H1 (cell line): ENCODE results near the gene MAGEA6. TPM values are rescaled to one million over a fixed set of nuclear protein-coding genes. Genes with fewer than 3 reads are reported as not detected.
"Not testable (repeated sequence)": the region's sequence is repeated elsewhere in the genome, so short reads cannot be mapped to it uniquely, and the experiment has no call there.

Source experiments
- CTCF ChIA-PET: fragments of 300-600 bp; sonication (Branson Sonifier 250); formaldehyde crosslinking; loops from one replicate; lab custom pipeline; 2021; ENCODE audit not compliant: partially characterized antibody; lab: Charles Lee
- POLR2A ChIA-PET: fragments of 300-600 bp; sonication (Branson Sonifier 250); formaldehyde crosslinking; loops from one replicate; lab custom pipeline; 2021; ENCODE audit warnings: inconsistent platforms; ENCODE audit not compliant: partially characterized antibody; lab: Charles Lee
- DNase-seq, 2 experiments: peaks; one replicate each; pipeline versions ENCODE4 v3.0.0 to v3.0.0-alpha.2; 2010 to 2022; ENCODE audit warnings: low spot score in 2 of 2, low read depth in 1 of 2, mixed read lengths in 1 of 2
- FAIRE-seq: peaks from 2 replicates; lab custom pipeline; 2011; peaks lifted over from hg19 to GRCh38; lab: Jason Lieb, UNC
- H2AFZ ChIP-seq: 2 replicates; pipeline ENCODE4 v1.8.1; 2012; ENCODE audit warnings: low read length, inconsistent platforms
- H2AK5ac ChIP-seq: 2 replicates; pipeline ENCODE4 v1.6.1; 2013; ENCODE audit warnings: low read depth, low read length
- H2BK120ac ChIP-seq: replicated peaks from 2 replicates; pipeline ENCODE3; 2013; ENCODE audit warnings: low read depth, low read length, inconsistent platforms
- H2BK12ac ChIP-seq: 2 replicates; pipeline ENCODE4 v1.6.1; 2013; ENCODE audit warnings: low read depth, low read length
- H2BK15ac ChIP-seq: 2 replicates; pipeline ENCODE4 v1.6.1; 2013; ENCODE audit warnings: low read length
- H2BK20ac ChIP-seq: 2 replicates; pipeline ENCODE4 v1.6.1; 2013; ENCODE audit warnings: low read length
- H2BK5ac ChIP-seq: 2 replicates; pipeline ENCODE4 v1.6.1; 2013; ENCODE audit warnings: low read depth, low read length
- H3K14ac ChIP-seq: 2 replicates; pipeline ENCODE4 v1.6.1; 2013; ENCODE audit warnings: inconsistent platforms; ENCODE audit not compliant: insufficient read length
- H3K18ac ChIP-seq: 2 replicates; pipeline ENCODE4 v1.6.1; 2013; ENCODE audit warnings: low read length; ENCODE audit errors: extremely low read depth
- H3K23ac ChIP-seq: 2 replicates; pipeline ENCODE4 v1.6.1; 2013; ENCODE audit warnings: inconsistent platforms; ENCODE audit not compliant: insufficient read length
- H3K23me2 ChIP-seq: 2 replicates; pipeline ENCODE4 v1.6.1; 2013; ENCODE audit warnings: low read depth, low read length
- H3K27ac ChIP-seq: 2 replicates; pipeline ENCODE4 v1.6.1; 2011; ENCODE audit warnings: low read depth, low read length, inconsistent platforms
- H3K27me3 ChIP-seq, 4 experiments: replicated peaks in 1 of 4; 1 replicate in 1 of 4; 2 replicates in 3 of 4; pipeline versions ENCODE4 v1.6.1 to v1.8.1; 2011 to 2013; ENCODE audit warnings: low read length in 3 of 4, mild to moderate bottlenecking in 3 of 4, inconsistent platforms in 2 of 4, mixed read lengths in 2 of 4, moderate library complexity in 1 of 4; ENCODE audit not compliant: control insufficient read depth in 3 of 4, insufficient read depth in 3 of 4; ENCODE audit errors: extremely low read depth in 1 of 4
- H3K36me3 ChIP-seq, 4 experiments: 2 replicates each; pipeline versions ENCODE4 v1.6.1 to v1.8.1; 2011 to 2013; ENCODE audit warnings: mild to moderate bottlenecking in 4 of 4, low read length in 3 of 4, moderate library complexity in 2 of 4, control low read depth in 1 of 4, inconsistent platforms in 1 of 4; ENCODE audit not compliant: insufficient read depth in 4 of 4, control insufficient read depth in 2 of 4
- H3K4ac ChIP-seq: replicated peaks from 2 replicates; pipeline ENCODE3; 2013; ENCODE audit warnings: low read length, low read depth, mixed read lengths, inconsistent platforms; ENCODE audit not compliant: insufficient read length
- H3K4me1 ChIP-seq, 4 experiments: replicated peaks in 1 of 4; 1 replicate in 1 of 4; 2 replicates in 3 of 4; pipeline versions ENCODE4 v1.6.1 to v1.8.1; 2011 to 2013; ENCODE audit warnings: low read length in 3 of 4, inconsistent platforms in 2 of 4, mixed read lengths in 1 of 4; ENCODE audit not compliant: insufficient read depth in 4 of 4, control insufficient read depth in 3 of 4
- H3K4me2 ChIP-seq, 2 experiments: 2 replicates each; pipeline versions ENCODE4 v1.6.1 to v1.8.1; 2011 to 2013; ENCODE audit warnings: low read depth in 2 of 2, low read length in 2 of 2, control low read depth in 1 of 2, inconsistent platforms in 1 of 2, mild to moderate bottlenecking in 1 of 2; ENCODE audit not compliant: insufficient read depth in 1 of 2
- H3K4me3 ChIP-seq, 4 experiments: fragments of 200-600, 300-600 bp in 1 of 4; sonication (generic), shearing (Covaris generic), sonication (Bioruptor Twin) in 1 of 4; 2 replicates each; pipeline versions ENCODE4 v1.5.1 to v1.8.1; 2011 to 2016; ENCODE audit warnings: low read length in 4 of 4, low read depth in 3 of 4, control low read depth in 2 of 4, inconsistent platforms in 2 of 4, mild to moderate bottlenecking in 2 of 4, mixed read lengths in 1 of 4, moderate library complexity in 1 of 4; ENCODE audit not compliant: insufficient read depth in 2 of 4; ENCODE audit errors: extremely low read depth in 1 of 4
- H3K56ac ChIP-seq: replicated peaks from 2 replicates; pipeline ENCODE3; 2013; ENCODE audit warnings: low read depth, mild to moderate bottlenecking, mixed read lengths, low read length, inconsistent platforms; ENCODE audit not compliant: insufficient read length
- H3K79me1 ChIP-seq: 2 replicates; pipeline ENCODE4 v1.6.1; 2013; ENCODE audit warnings: low read depth, low read length, control low read depth
- H3K79me2 ChIP-seq, 2 experiments: 2 replicates each; pipeline versions ENCODE4 v1.6.1 to v1.8.1; 2012 to 2013; ENCODE audit warnings: low read length in 2 of 2, mild to moderate bottlenecking in 2 of 2, inconsistent platforms in 1 of 2; ENCODE audit not compliant: insufficient read depth in 2 of 2, control insufficient read depth in 1 of 2
- H3K9ac ChIP-seq, 4 experiments: replicated peaks in 1 of 4; 1 replicate in 1 of 4; 2 replicates in 3 of 4; pipeline versions ENCODE4 v1.6.1 to v1.8.1; 2011 to 2013; ENCODE audit warnings: low read depth in 3 of 4, low read length in 3 of 4, control low read depth in 2 of 4, mild to moderate bottlenecking in 2 of 4, moderate library complexity in 2 of 4, inconsistent platforms in 1 of 4; ENCODE audit errors: extremely low read depth in 1 of 4
- H3K9me3 ChIP-seq, 2 experiments: 2 replicates each; pipeline versions ENCODE4 v1.6.1 to v1.8.1; 2012 to 2013; ENCODE audit warnings: mild to moderate bottlenecking in 2 of 2, moderate library complexity in 2 of 2, control low read depth in 1 of 2, inconsistent platforms in 1 of 2, low read depth in 1 of 2, low read length in 1 of 2, mixed read lengths in 1 of 2; ENCODE audit not compliant: insufficient read depth in 2 of 2
- H4K20me1 ChIP-seq, 2 experiments: replicated peaks in 1 of 2; 2 replicates each; pipeline versions ENCODE3 to v1.8.1; 2011 to 2013; ENCODE audit warnings: inconsistent platforms in 2 of 2, low read length in 2 of 2, mild to moderate bottlenecking in 1 of 2; ENCODE audit not compliant: insufficient read depth in 2 of 2, control insufficient read depth in 1 of 2
- H4K5ac ChIP-seq: 2 replicates; pipeline ENCODE4 v1.6.1; 2013; ENCODE audit warnings: low read length, low read depth, mixed read lengths, inconsistent platforms; ENCODE audit not compliant: insufficient read length
- H4K8ac ChIP-seq: 2 replicates; pipeline ENCODE4 v1.8.0; 2013; ENCODE audit warnings: mild to moderate bottlenecking, moderate library complexity, low read length, inconsistent platforms; ENCODE audit not compliant: insufficient read depth; ENCODE audit errors: extremely low read depth
- H4K91ac ChIP-seq: replicated peaks from 2 replicates; pipeline ENCODE3; 2013; ENCODE audit warnings: low read length, mixed read lengths, inconsistent platforms; ENCODE audit not compliant: insufficient read length
- WGBS, 2 experiments: shearing (Covaris generic) in 1 of 2; methylation state at CpG; one replicate each; pipeline versions ENCODE4 v1.1.6 to v1.1.7; 2013 to 2015; ENCODE audit warnings: low lambda C conversion rate in 2 of 2, mixed read lengths in 2 of 2, inconsistent platforms in 1 of 2, low coverage in 1 of 2, missing lambda C conversion rate in 1 of 2; ENCODE audit not compliant: insufficient replicate concordance in 2 of 2, insufficient coverage in 1 of 2, insufficient read length in 1 of 2; ENCODE audit errors: extremely low coverage in 1 of 2, missing lambda C conversion rate in 1 of 2; 5-methylcytosine and 5-hydroxymethylcytosine counted together
- polyA plus RNA-seq, 7 experiments: library from polyadenylated mRNA; depleted of rRNA in 3 of 7; stranded (reverse) in 5 of 7; unstranded in 2 of 7; fragments of >200 nt in 5 of 7; fragments of 200-250 nt in 2 of 7; gene quantifications; 1 replicate in 5 of 7; 2 replicates in 1 of 7; 4 replicates in 1 of 7; pipeline versions ENCODE4 v1.2.1 to v1.2.3, GENCODE V29; 2011 to 2013; ENCODE audit warnings: missing spikeins in 2 of 7, mixed read lengths in 2 of 7
- total RNA-seq: library from RNA; stranded (reverse); fragmentation: NEBNext Ultra II Directional; extraction: Animal tissue kit (Norgen Biotek cat#: 25700); gene quantifications from 2 replicates; pipeline ENCODE4 v1.2.1, GENCODE V29; 2021

MAGEA6 gene
- total and polyA plus RNA-seq, 2 of the 8 experiments (the other 6 are each of a cell fraction or from before 2014, with no cell fraction given): 0.08 TPM; not detected in 1

GRCh38 chrX:152787062-152787461, 17.6 kb upstream of the MAGEA6 start:
- H4K8ac ChIP-seq, H3K27me3 ChIP-seq, H2AFZ ChIP-seq, H3K9me3 ChIP-seq, H3K79me2 ChIP-seq, H4K20me1 ChIP-seq, POLR2A ChIA-PET, H4K91ac ChIP-seq, CTCF ChIA-PET, H3K27ac ChIP-seq, H3K23ac ChIP-seq, H3K14ac ChIP-seq, H2BK120ac ChIP-seq, H2BK12ac ChIP-seq, H4K5ac ChIP-seq, H3K4me1 ChIP-seq, H3K79me1 ChIP-seq, H3K4ac ChIP-seq, H3K9ac ChIP-seq, H3K56ac ChIP-seq, H3K4me3 ChIP-seq, DNase-seq, H2BK20ac ChIP-seq, H2AK5ac ChIP-seq, H2BK5ac ChIP-seq, H3K4me2 ChIP-seq, H3K23me2 ChIP-seq, H2BK15ac ChIP-seq, H3K18ac ChIP-seq, H3K36me3 ChIP-seq: not testable (repeated sequence)
- WGBS, 2 experiments: no CpG with 5 or more reads among the region's 3 CpGs
- peak; percentile 100 for FAIRE-seq

- H2AFZ ChIP-seq, H3K23ac ChIP-seq, H4K20me1 ChIP-seq, H3K4ac ChIP-seq, H3K79me2 ChIP-seq, H3K14ac ChIP-seq, POLR2A ChIA-PET, H3K36me3 ChIP-seq, H2BK120ac ChIP-seq, H3K4me2 ChIP-seq, H2AK5ac ChIP-seq, H2BK12ac ChIP-seq, H4K5ac ChIP-seq, H4K8ac ChIP-seq, H2BK20ac ChIP-seq, H3K79me1 ChIP-seq, H3K27ac ChIP-seq, H3K9ac ChIP-seq, H3K18ac ChIP-seq, H3K56ac ChIP-seq, H3K23me2 ChIP-seq, H2BK5ac ChIP-seq, CTCF ChIA-PET, H4K91ac ChIP-seq, DNase-seq, H3K4me1 ChIP-seq, H2BK15ac ChIP-seq, H3K27me3 ChIP-seq, H3K4me3 ChIP-seq, H3K9me3 ChIP-seq: not testable (repeated sequence)
- FAIRE-seq: peak; percentile 78
- 91% methylated on average over 5 of the region's 9 CpGs; no CpG with 5 or more reads in 1 of the 2 experiments for WGBS, 2 experiments
Observed at GRCh38 chrX:152766562-152766961, 2.9 kb downstream of the MAGEA6 start.
